ENCODE data around the gene MEGF6.

GRCh38 chr1:3481836-3482375 is 129.4 kb downstream of the MEGF6 start:
- no peak for TF ChIP-seq CTCF (IDR thresholded peaks at IDR 0.05; ENCODE audit: control extremely low read depth in 1 of 3, insufficient read depth in 1 of 3, low read depth in 1 of 3, low read length in 3 of 3)
- no peak for TF ChIP-seq TCF12 (IDR thresholded peaks at IDR 0.05; ENCODE audit: low read depth, low read length)
- no peak for TF ChIP-seq GABPA (IDR thresholded peaks at IDR 0.05; ENCODE audit: borderline replicate concordance, insufficient read depth, low read length)
- no peak for TF ChIP-seq RFX5 (IDR thresholded peaks at IDR 0.05; ENCODE audit: borderline replicate concordance, low read depth, low read length)
- TF ChIP-seq CHD1 (IDR thresholded peaks at IDR 0.05; ENCODE audit: low read depth, low read length): no peak
- no peak for TF ChIP-seq CEBPB (IDR thresholded peaks at IDR 0.05; ENCODE audit: low read depth, low read length)
- TF ChIP-seq, protein P1, sequence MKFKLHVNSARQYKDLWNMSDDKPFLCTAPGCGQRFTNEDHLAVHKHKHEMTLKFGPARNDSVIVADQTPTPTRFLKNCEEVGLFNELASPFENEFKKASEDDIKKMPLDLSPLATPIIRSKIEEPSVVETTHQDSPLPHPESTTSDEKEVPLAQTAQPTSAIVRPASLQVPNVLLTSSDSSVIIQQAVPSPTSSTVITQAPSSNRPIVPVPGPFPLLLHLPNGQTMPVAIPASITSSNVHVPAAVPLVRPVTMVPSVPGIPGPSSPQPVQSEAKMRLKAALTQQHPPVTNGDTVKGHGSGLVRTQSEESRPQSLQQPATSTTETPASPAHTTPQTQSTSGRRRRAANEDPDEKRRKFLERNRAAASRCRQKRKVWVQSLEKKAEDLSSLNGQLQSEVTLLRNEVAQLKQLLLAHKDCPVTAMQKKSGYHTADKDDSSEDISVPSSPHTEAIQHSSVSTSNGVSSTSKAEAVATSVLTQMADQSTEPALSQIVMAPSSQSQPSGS (IDR thresholded peaks at IDR 0.05; ENCODE audit: low read length): no peak
- no peak for TF ChIP-seq SP2 (IDR thresholded peaks at IDR 0.05; ENCODE audit: low read length)
- TF ChIP-seq RAD21 (IDR thresholded peaks at IDR 0.05 in 1 of 2, conservative IDR thresholded peaks at IDR 0.05 in 1 of 2; ENCODE audit: low read depth in 2 of 2, low read length in 2 of 2): no peak
- no peak for TF ChIP-seq JUND (IDR thresholded peaks at IDR 0.05; ENCODE audit: low read length)

All from H1 (cell line).